C4-2B (cell line): ENCODE data around the gene ANKS4B.
"Not testable (repeated sequence)": the region's sequence is repeated elsewhere in the genome, so short reads cannot be mapped to it uniquely, and the experiment has no call there.

Experiments
- H3K27ac ChIP-seq: fragments of 450-650 bp; 2 replicates; pipeline ENCODE4 v1.5.1; 2017
- ZFX ChIP-seq: fragments of 450-650 bp; IDR thresholded peaks from 2 replicates; pipeline ENCODE4 v1.6.1; 2017
- TF ChIP-seq, protein P1 (sequence below): fragments of 450-650 bp; conservative IDR thresholded peaks from 2 replicates; pipeline ENCODE4 v1.5.1; 2017; ENCODE audit warnings: mild to moderate bottlenecking

The ANKS4B gene

DNA sequence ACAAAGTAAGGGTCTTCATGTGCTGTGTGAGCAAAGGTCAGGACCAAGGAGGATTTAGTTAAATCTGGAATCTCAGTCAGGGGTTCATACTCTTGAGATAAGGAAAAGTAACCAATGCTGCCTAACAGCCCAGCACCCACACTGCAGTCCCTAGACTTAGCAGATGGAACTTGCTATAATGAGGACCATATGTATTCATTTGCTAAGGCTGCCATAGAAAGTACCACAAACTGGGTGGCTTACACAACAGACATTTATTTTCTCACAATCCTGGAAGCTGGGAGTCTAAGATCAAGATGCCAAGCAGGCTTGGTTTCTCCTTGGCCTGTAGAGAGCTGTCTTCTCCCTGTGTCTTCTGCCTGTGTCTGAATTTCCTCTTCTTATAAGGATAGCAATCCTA, 42.9 kb upstream of the ANKS4B start:
- no peak overlapping the region for H3K27ac ChIP-seq
- no peak for TF ChIP-seq ZFX
- TF ChIP-seq, protein P1, sequence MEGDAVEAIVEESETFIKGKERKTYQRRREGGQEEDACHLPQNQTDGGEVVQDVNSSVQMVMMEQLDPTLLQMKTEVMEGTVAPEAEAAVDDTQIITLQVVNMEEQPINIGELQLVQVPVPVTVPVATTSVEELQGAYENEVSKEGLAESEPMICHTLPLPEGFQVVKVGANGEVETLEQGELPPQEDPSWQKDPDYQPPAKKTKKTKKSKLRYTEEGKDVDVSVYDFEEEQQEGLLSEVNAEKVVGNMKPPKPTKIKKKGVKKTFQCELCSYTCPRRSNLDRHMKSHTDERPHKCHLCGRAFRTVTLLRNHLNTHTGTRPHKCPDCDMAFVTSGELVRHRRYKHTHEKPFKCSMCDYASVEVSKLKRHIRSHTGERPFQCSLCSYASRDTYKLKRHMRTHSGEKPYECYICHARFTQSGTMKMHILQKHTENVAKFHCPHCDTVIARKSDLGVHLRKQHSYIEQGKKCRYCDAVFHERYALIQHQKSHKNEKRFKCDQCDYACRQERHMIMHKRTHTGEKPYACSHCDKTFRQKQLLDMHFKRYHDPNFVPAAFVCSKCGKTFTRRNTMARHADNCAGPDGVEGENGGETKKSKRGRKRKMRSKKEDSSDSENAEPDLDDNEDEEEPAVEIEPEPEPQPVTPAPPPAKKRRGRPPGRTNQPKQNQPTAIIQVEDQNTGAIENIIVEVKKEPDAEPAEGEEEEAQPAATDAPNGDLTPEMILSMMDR, result no peak

DNA sequence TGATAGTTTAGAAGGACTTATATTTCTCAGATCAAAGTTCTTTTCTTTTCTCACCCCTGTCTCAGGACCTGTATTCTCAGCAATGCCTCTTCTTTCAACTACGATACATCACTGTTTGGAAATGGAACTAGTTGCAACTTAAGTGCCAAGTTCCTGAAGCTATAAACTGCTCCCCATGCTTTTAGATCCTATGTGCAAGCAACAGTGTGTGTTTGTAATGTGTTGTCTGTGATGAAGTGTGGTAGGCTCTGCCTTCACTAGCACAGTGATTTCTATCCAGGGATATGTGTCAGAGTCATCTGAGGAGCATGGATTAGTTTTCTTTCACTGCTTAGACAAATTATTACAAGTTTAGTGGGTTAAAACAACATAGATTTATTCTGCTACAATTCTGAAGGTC, 40.5 kb upstream of the ANKS4B start:
- no peak overlapping the region for H3K27ac ChIP-seq
- TF ChIP-seq, protein P1, result no peak
- no peak for TF ChIP-seq ZFX

DNA sequence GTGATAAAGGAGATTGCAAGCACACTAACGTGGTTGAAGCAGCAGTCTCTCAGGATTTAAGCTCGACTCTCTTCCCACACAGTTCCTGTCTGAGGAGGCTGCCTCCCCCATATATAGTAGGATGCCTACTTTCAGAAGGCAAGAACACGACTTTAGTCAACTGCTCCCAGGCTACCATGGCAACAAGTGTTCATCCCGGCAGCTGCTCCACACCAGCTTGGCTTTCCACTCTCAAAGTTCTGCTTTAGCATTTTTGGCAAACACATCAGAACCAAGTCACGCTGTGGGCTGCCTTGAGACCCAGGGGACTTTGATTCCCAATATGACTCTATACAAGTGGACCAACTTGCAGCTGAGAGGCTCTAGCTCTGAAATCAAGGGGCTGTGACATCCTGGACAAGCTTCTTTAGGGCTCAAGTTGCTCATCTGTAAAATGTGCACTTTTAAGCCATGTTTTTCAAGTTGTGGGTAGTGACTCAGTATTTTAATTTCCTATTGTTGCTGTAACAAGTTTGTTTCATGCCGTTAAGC, 38.7 kb upstream of the ANKS4B start:
- TF ChIP-seq, protein P1, result no peak
- TF ChIP-seq ZFX, result no peak

DNA sequence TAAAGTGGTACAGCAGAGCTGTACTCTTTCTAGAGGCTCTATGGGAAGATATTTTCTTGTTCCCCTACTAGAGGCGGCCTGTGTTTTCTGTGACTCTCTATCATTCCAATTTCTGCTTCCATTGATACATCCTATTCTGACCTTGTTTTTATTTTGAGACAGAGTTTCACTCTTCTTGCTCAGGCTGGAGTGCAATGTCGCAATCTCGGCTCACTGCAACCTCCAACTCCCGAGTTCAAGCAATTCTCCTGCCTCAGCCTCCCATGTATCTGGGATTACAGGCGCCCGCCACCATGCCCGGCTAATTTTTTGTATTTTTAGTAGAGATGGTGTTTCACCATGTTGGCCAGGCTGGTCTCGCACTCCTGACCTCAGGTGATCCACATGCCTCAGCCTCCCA, 38.2 kb upstream of the ANKS4B start:
- not testable (repeated sequence) for H3K27ac ChIP-seq

More for the DNA sequence above, 38.7 kb upstream of the ANKS4B start:
- no peak overlapping the region for H3K27ac ChIP-seq

DNA sequence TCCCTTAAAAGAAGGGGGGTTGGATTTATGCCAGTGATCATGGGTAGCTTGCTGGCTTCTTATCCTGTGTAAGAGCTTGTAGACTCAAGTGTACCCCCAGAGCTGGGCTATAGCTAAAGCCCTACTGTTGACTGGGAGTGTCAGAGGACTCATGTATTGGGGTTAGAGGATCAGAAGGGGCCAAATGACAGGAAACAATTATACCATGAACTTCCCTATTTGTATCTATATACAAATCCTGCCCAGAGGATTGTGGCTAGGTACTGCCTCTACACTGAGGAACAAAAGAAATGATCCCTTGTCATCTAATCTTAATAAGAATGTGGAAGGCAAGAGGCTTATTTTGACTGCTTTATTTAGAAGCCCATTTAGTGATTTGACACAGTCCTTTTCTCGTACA, 36.4 kb upstream of the ANKS4B start:
- no peak overlapping the region for H3K27ac ChIP-seq
- TF ChIP-seq, protein P1, result no peak
- TF ChIP-seq ZFX, result no peak

DNA sequence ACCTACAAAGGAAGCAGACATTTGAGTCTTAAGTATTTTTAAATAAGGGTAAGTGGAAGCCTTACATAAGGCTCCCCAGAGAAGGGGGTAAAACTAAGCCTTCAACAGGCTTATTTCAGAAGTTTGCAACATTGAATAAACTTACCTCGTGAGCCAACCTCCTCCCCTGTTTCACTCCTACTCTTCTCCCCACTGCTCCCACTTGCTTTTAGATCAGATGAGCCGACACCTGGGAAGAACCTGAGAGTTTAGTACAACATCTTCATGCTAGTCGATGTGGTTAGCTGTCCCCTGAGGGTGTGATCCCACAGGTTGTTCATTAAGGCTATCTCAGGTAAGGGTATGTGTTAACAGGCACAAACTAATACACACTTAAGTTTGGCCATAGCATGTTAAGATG, 35.9 kb upstream of the ANKS4B start:
- H3K27ac ChIP-seq, result no peak overlapping the region
- TF ChIP-seq, protein P1, result no peak
- TF ChIP-seq ZFX, result no peak

DNA sequence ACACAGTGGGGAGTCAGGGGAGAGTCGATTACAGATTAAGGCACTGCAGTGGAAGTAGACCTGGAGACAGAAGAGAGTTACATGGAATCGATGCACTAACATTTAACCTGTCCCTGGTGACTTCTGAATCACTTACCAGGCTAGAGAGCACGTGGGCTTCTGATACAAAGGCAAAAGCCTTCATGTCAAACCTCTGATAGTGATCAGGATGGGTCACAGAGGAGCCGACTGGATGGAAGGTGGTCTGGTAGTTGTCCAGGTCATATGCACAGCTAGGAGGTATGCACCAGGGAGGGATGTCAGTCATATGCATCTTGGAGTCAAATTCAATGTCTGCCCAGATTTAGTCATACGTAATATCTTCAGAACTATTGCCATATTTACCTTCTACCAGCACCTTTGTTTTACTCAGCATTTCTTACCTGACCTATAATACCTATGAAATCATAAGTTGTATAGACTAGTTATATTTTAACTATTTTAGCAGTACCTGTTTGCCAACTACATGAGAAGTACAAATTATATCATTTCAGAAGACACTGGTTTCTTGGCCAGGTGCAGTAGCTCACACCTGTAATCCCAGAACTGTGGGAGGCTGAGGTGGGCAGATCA, 33.8 kb upstream of the ANKS4B start:
- no peak for TF ChIP-seq ZFX
- TF ChIP-seq, protein P1, result no peak
- no peak overlapping the region for H3K27ac ChIP-seq
